CD4-positive, alpha-beta memory T cell (primary cell): Measurements from ENCODE around the gene PTER. TPM values are rescaled to one million over a fixed set of nuclear protein-coding genes. Genes with fewer than 3 reads are reported as not detected.
A peak's percentile ranks its signal among the peaks of the same experiment; 100 is the strongest.

Source experiments
- CTCF ChIA-PET: fragments of 350-600 bp; sonication (Branson Sonifier 250); formaldehyde crosslinking; loops from one replicate; lab custom pipeline; 2021; ENCODE audit warnings: inconsistent platforms; ENCODE audit not compliant: partially characterized antibody; lab: Charles Lee
- POLR2A ChIA-PET: fragments of 350-600 bp; sonication (Branson Sonifier 250); formaldehyde crosslinking; loops from one replicate; lab custom pipeline; 2021; ENCODE audit not compliant: partially characterized antibody; lab: Charles Lee
- DNase-seq, 5 donors: peaks; one replicate each; pipeline versions ENCODE4 v3.0.0 to v3.0.0-alpha.2; 2020 to 2022; ENCODE audit warnings: mixed read lengths in 1 of 5
- H3K27ac ChIP-seq: one replicate; pipeline ENCODE4 v1.7.0; 2013; ENCODE audit warnings: low read depth, low read length
- H3K27me3 ChIP-seq: 2 replicates; pipeline ENCODE4 v1.7.0; 2013; ENCODE audit warnings: mild to moderate bottlenecking, low read length, moderate library complexity; ENCODE audit not compliant: insufficient read depth
- H3K36me3 ChIP-seq: 2 replicates; pipeline ENCODE4 v1.7.0; 2013; ENCODE audit warnings: mild to moderate bottlenecking, low read length, moderate library complexity; ENCODE audit not compliant: insufficient read depth
- H3K4me1 ChIP-seq: 2 replicates; pipeline ENCODE4 v1.7.0; 2013; ENCODE audit warnings: mild to moderate bottlenecking, low read length, moderate library complexity; ENCODE audit not compliant: insufficient read depth
- H3K4me3 ChIP-seq, 2 donors: one replicate each; pipeline ENCODE4 v1.7.0; 2013; ENCODE audit warnings: low read length in 2 of 2, mild to moderate bottlenecking in 1 of 2
- H3K9me3 ChIP-seq, 2 donors: one replicate each; pipeline ENCODE4 v1.7.0; 2013; ENCODE audit warnings: low read length in 2 of 2, control low read depth in 1 of 2; ENCODE audit not compliant: control insufficient read depth in 1 of 2
- H3K27ac Mint-ChIP-seq, 7 donors: one replicate each; pipeline ENCODE4 v1.8.0; 2020 to 2021; ENCODE audit warnings: mixed read lengths in 7 of 7, mild to moderate bottlenecking in 6 of 7, inconsistent platforms in 3 of 7, moderate library complexity in 3 of 7
- H3K27me3 Mint-ChIP-seq, 2 donors: one replicate each; pipeline ENCODE4 v1.8.0; 2020 to 2021; ENCODE audit warnings: mixed read lengths in 2 of 2
- H3K36me3 Mint-ChIP-seq, 2 donors: one replicate each; pipeline ENCODE4 v1.8.0; 2020 to 2021; ENCODE audit warnings: mixed read lengths in 2 of 2, inconsistent platforms in 1 of 2, mild to moderate bottlenecking in 1 of 2
- H3K4me1 Mint-ChIP-seq, 4 donors: one replicate each; pipeline ENCODE4 v1.8.0; 2020 to 2021; ENCODE audit warnings: mixed read lengths in 4 of 4, mild to moderate bottlenecking in 1 of 4
- H3K4me3 Mint-ChIP-seq, 8 donors: one replicate each; pipeline ENCODE4 v1.8.0; 2020 to 2021; ENCODE audit warnings: mixed read lengths in 8 of 8, mild to moderate bottlenecking in 7 of 8, moderate library complexity in 6 of 8, inconsistent platforms in 3 of 8
- H3K9me3 Mint-ChIP-seq, 8 donors: one replicate each; pipeline ENCODE4 v1.8.0; 2020 to 2021; ENCODE audit warnings: mixed read lengths in 8 of 8, mild to moderate bottlenecking in 5 of 8, inconsistent platforms in 3 of 8, moderate library complexity in 1 of 8
- intact Hi-C: fragments of 100-400 bp; cut with micrococcal nuclease; formaldehyde crosslinking; loops from one replicate; pipeline ENCODE4 v1.15.1; 2023
- polyA plus RNA-seq, 2 donors: library from polyadenylated mRNA; unstranded; fragments of 300-500 nt; fragmentation: Illumina TruSeq; gene quantifications; one replicate each; pipeline ENCODE4 v1.2.3, GENCODE V29; 2021
- total RNA-seq, 2 experiments: library from RNA; stranded (reverse); gene quantifications; one replicate each; pipeline ENCODE4 v1.2.3, GENCODE V29; 2021

Gene PTER
- total and polyA plus RNA-seq, 4 experiments from 2014 or later, result 20.8 to 26.5 (median 23.1) TPM

- ChIA-PET POLR2A (no interaction called here), CTCF (no interaction called here)
- no peaks in the 10 kb centered on the region for H3K27me3 ChIP-seq
- intact Hi-C loops, result no loop called here
- DNase-seq, result no peak
- Mint-ChIP-seq H3K36me3 (peaks cover 0 to 4% of the 10 kb centered on the region in 2 donors), H3K9me3 (no peaks in the 10 kb centered on the region), H3K27me3 (peaks cover 3 to 8% of the 10 kb centered on the region in 2 donors), H3K4me1 (no peaks in the 10 kb centered on the region), H3K4me3 (no peak overlapping the region), H3K27ac (no peak overlapping the region)
- H3K36me3 ChIP-seq, result no peaks in the 10 kb centered on the region
- no peaks in the 10 kb centered on the region for H3K4me1 ChIP-seq
- H3K9me3 ChIP-seq, result no peaks in the 10 kb centered on the region
- H3K27ac ChIP-seq, result no peak overlapping the region
- H3K4me3 ChIP-seq, result no peak overlapping the region
Measured at GRCh38 chr10:16529853-16530252, 93.0 kb downstream of the PTER start.

GRCh38 chr10:16536155-16536554 is 99.3 kb downstream of the PTER start:
- H3K4me1 Mint-ChIP-seq, result no peaks in the 10 kb centered on the region
- H3K4me3 ChIP-seq, result no peak overlapping the region
- peaks cover 10 to 11% of the 10 kb centered on the region in 2 donors for H3K27me3 Mint-ChIP-seq
- DNase-seq, result no peak
- H3K27ac Mint-ChIP-seq, result no peak overlapping the region
- ChIA-PET CTCF (interaction anchor here (0.8 kb wide), 1 partner anchor 9 kb away, joined by 3 read pairs; no protein-coding TSS in a partner anchor), POLR2A (no interaction called here)
- no peaks in the 10 kb centered on the region for H3K4me1 ChIP-seq
- no peaks in the 10 kb centered on the region for H3K27me3 ChIP-seq
- peaks cover 0 to 2% (median 0%) of the 10 kb centered on the region in 8 donors for H3K9me3 Mint-ChIP-seq
- no peaks in the 10 kb centered on the region for H3K9me3 ChIP-seq
- H3K36me3 Mint-ChIP-seq, result no peaks in the 10 kb centered on the region
- H3K4me3 Mint-ChIP-seq, result no peak overlapping the region
- intact Hi-C loops, result no loop called here
- no peaks in the 10 kb centered on the region for H3K36me3 ChIP-seq
- no peak overlapping the region for H3K27ac ChIP-seq

GRCh38 chr10:16544099-16544498 is 107.3 kb downstream of the PTER start:
- Histone ChIP-seq H3K9me3 (no peaks in the 10 kb centered on the region), H3K4me1 (no peaks in the 10 kb centered on the region), H3K4me3 (no peak overlapping the region), H3K36me3 (no peaks in the 10 kb centered on the region), H3K27ac (no peak overlapping the region), H3K27me3 (no peaks in the 10 kb centered on the region)
- peaks cover 0 to 3% (median 0%) of the 10 kb centered on the region in 4 donors for H3K4me1 Mint-ChIP-seq
- no peak overlapping the region for H3K4me3 Mint-ChIP-seq
- DNase-seq, result no peak
- ChIA-PET POLR2A (no interaction called here), CTCF (interaction anchor here (1.4 kb wide), 1 partner anchor 8 kb away, joined by 3 read pairs; no protein-coding TSS in a partner anchor)
- H3K27ac Mint-ChIP-seq, result no peak overlapping the region
- H3K9me3 Mint-ChIP-seq, result peaks cover 0 to 2% (median 0%) of the 10 kb centered on the region in 8 donors
- H3K27me3 Mint-ChIP-seq, result peaks cover 15 to 24% of the 10 kb centered on the region in 2 donors
- H3K36me3 Mint-ChIP-seq, result no peaks in the 10 kb centered on the region
- intact Hi-C loops, result no loop called here

- H3K4me1 ChIP-seq, result no peaks in the 10 kb centered on the region
- DNase-seq, result no peak
- no peaks in the 10 kb centered on the region for H3K36me3 ChIP-seq
- H3K9me3 ChIP-seq, result no peaks in the 10 kb centered on the region
- H3K4me3 Mint-ChIP-seq, result no peak overlapping the region
- H3K9me3 Mint-ChIP-seq, result peaks cover 0 to 2% (median 0%) of the 10 kb centered on the region in 8 donors
- peaks cover 13 to 22% of the 10 kb centered on the region in 2 donors for H3K27me3 Mint-ChIP-seq
- intact Hi-C loops, result no loop called here
- no peak overlapping the region for H3K27ac Mint-ChIP-seq
- POLR2A ChIA-PET, result no interaction called here
- CTCF ChIA-PET, result interaction anchor here (0.5 to 1.6 kb wide), 6 partner anchors 8 to 642 kb away, joined by 3 to 7 read pairs (median 4); no protein-coding TSS in a partner anchor
- H3K27me3 ChIP-seq, result no peaks in the 10 kb centered on the region
- no peak overlapping the region for H3K27ac ChIP-seq
- H3K4me1 Mint-ChIP-seq, result peaks cover 0 to 3% (median 0%) of the 10 kb centered on the region in 4 donors
- H3K36me3 Mint-ChIP-seq, result no peaks in the 10 kb centered on the region
- no peak overlapping the region for H3K4me3 ChIP-seq
Measured at GRCh38 chr10:16544591-16544990, 107.8 kb downstream of the PTER start.

- peaks cover 0 to 3% (median 0%) of the 10 kb centered on the region in 4 donors for H3K4me1 Mint-ChIP-seq
- intact Hi-C loops, result no loop called here
- H3K4me1 ChIP-seq, result no peaks in the 10 kb centered on the region
- no peaks in the 10 kb centered on the region for H3K27me3 ChIP-seq
- peaks cover 11 to 17% of the 10 kb centered on the region in 2 donors for H3K27me3 Mint-ChIP-seq
- H3K27ac Mint-ChIP-seq, result no peak overlapping the region
- peak in 3 of 5 donors; percentile 7 to 12 (median 11) for DNase-seq
- no peaks in the 10 kb centered on the region for H3K36me3 ChIP-seq
- no peak overlapping the region for H3K27ac ChIP-seq
- ChIA-PET POLR2A (no interaction called here), CTCF (interaction anchor here (0.5 to 1.6 kb wide), 7 partner anchors 9 to 643 kb away, joined by 3 to 7 read pairs (median 3); no protein-coding TSS in a partner anchor)
- H3K9me3 ChIP-seq, result no peaks in the 10 kb centered on the region
- no peaks in the 10 kb centered on the region for H3K9me3 Mint-ChIP-seq
- H3K4me3 Mint-ChIP-seq, result no peak overlapping the region
- no peaks in the 10 kb centered on the region for H3K36me3 Mint-ChIP-seq
- no peak overlapping the region for H3K4me3 ChIP-seq
Measured at GRCh38 chr10:16545116-16545736, 108.4 kb downstream of the PTER start.

DNA sequence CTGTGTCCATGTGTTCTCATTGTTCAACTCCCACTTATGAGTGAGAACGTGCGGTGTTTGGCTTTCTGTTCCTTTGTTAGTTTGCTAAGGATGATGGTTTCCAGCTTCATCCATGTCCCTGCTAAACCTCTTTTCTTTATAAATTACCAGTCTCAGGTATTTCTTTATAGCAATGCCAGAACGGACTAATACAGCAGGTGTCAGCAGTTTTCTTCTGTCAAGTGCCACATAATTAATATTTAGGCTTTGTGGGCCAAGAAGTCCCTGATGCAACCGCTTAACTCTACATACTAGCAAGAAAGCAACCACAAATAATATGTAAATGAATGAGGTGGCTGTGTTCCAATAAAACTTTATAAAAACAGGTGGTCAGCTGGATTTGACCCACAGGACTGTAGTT is 111.2 kb downstream of the PTER start:
- Histone ChIP-seq H3K27me3 (no peaks in the 10 kb centered on the region), H3K27ac (no peak overlapping the region), H3K4me3 (no peak overlapping the region), H3K9me3 (no peaks in the 10 kb centered on the region), H3K36me3 (no peaks in the 10 kb centered on the region), H3K4me1 (no peaks in the 10 kb centered on the region)
- Mint-ChIP-seq H3K4me3 (no peak overlapping the region), H3K9me3 (no peaks in the 10 kb centered on the region), H3K27me3 (peaks cover 10 to 13% of the 10 kb centered on the region in 2 donors), H3K27ac (no peak overlapping the region), H3K36me3 (no peaks in the 10 kb centered on the region), H3K4me1 (peaks cover 0 to 3% (median 0%) of the 10 kb centered on the region in 4 donors)
- ChIA-PET CTCF (no interaction called here), POLR2A (no interaction called here)
- intact Hi-C loops, result no loop called here
- DNase-seq, result no peak

DNA sequence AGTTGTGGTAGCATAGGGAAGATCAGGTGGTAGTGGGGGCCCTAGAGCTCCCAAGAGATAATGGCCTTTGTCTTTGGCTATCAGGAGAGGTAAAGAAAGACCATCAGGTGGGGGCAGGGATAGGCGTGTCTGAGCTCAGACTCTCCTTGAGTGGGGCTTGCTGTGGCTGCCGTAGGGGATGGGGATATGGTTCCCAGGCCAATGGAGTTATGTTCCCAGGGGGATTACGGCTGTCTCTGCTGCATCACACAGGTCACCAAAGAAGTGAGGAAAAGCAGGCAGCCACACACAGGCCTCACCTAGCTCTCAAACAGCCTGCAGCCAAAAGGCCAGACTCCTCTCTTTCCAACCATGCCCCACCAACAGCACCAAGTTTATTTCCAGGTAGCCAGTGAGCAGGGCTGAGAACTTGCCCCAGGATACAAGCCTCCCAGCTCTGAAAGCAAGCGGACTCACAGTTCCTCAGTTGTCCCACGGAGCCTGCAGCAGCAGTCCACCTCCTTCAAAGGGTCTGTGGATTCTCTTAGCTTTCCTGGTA is 122.5 kb downstream of the PTER start:
- Mint-ChIP-seq H3K9me3 (peaks cover 0 to 6% (median 4%) of the 10 kb centered on the region in 8 donors), H3K27me3 (peaks cover 17 to 28% of the 10 kb centered on the region in 2 donors), H3K4me1 (no peaks in the 10 kb centered on the region), H3K4me3 (no peak overlapping the region), H3K27ac (peak overlapping the region in 1 of 7 donors; percentile 44), H3K36me3 (no peaks in the 10 kb centered on the region)
- peaks cover 4% of the 10 kb centered on the region for H3K27me3 ChIP-seq
- no peaks in the 10 kb centered on the region for H3K36me3 ChIP-seq
- H3K27ac ChIP-seq, result no peak overlapping the region
- H3K4me1 ChIP-seq, result no peaks in the 10 kb centered on the region
- POLR2A ChIA-PET, result no interaction called here
- CTCF ChIA-PET, result no interaction called here
- intact Hi-C loops, result no loop called here
- no peaks in the 10 kb centered on the region for H3K9me3 ChIP-seq
- no peak for DNase-seq
- no peak overlapping the region for H3K4me3 ChIP-seq
